Activated CD8-positive, alpha-beta memory T cell treated with anti-CD3 and anti-CD28 coated beads for 48 hours (primary cell): ENCODE results near the gene SPATA31C2.
"Not testable (repeated sequence)": the region's sequence is repeated elsewhere in the genome, so short reads cannot be mapped to it uniquely, and the experiment has no call there.

Experiments used
- DNase-seq, 3 experiments: peaks; one replicate each; pipeline ENCODE4 v3.0.0-alpha.2; 2020; ENCODE audit warnings: low read depth in 2 of 3, low spot score in 2 of 3

Gene SPATA31C2

DNA sequence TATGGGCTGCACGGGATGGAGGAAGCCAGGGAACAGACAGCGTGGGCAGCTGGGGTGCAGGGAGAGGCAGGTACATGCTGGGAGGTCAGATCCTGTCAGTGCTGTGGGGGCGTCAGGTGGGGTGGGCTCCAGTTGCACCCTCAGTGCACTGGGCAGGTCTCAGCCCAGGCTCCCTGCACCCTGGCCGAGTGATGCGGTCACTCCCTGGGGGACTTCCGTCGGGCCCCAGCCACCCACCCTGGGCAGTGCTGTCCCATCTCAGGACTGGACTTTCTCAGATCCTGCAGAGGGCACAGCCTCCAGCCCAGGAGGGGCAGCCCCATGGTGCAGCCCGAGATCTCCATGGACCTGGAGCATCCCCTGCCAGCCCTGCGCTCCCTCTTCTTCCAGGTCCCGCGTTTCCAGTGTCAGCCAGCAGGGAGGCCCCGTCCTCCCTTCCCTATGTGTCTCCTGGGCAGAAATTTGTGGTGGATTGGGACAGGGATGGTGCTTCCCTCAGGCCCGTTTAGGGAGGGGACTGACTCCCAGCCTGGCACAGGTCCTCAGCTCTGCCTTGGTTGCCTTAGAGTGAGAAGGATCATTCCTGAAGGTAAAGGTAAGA, 10.5 kb downstream of the SPATA31C2 start:
- DNase-seq = not testable (repeated sequence)

- DNase-seq = not testable (repeated sequence)
Measured at GRCh38 chr9:88123413-88123812, 14.9 kb downstream of the SPATA31C2 start.

GRCh38 chr9:88118121-88118520, 20.2 kb downstream of the SPATA31C2 start:
- not testable (repeated sequence) for DNase-seq

DNA sequence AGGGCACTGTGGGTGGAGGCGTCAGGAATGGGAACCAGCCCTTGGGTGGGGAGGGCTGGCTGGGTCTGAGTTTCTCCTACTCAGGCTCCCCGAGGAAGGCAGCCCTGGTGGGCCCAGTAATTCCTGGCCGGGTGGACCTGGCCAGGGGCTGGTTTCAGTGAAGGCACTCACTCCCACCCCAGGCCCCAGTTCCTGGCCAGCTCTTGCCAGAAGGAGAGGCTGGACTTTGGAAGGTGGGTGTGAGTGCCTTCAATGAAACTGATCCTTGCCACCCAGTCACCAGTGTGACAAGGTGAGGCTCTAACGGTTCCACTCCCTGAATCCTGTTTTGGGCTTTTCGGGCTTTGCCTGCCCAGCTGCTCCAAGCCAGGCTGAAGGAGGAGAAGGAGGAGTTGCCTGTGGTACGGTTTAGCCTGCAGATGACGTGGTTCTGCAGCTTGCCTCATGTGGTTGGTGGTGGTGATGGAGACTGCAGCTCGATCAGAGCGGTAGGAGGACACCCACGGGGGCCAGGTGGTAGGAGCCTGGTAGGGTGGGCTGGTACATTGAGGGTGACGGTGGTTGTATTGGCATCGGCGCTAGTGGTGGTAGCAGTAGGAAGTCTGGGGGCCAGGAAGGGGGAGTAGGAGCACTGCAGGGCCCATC, 23.2 kb downstream of the SPATA31C2 start:
- DNase-seq = not testable (repeated sequence)

DNA sequence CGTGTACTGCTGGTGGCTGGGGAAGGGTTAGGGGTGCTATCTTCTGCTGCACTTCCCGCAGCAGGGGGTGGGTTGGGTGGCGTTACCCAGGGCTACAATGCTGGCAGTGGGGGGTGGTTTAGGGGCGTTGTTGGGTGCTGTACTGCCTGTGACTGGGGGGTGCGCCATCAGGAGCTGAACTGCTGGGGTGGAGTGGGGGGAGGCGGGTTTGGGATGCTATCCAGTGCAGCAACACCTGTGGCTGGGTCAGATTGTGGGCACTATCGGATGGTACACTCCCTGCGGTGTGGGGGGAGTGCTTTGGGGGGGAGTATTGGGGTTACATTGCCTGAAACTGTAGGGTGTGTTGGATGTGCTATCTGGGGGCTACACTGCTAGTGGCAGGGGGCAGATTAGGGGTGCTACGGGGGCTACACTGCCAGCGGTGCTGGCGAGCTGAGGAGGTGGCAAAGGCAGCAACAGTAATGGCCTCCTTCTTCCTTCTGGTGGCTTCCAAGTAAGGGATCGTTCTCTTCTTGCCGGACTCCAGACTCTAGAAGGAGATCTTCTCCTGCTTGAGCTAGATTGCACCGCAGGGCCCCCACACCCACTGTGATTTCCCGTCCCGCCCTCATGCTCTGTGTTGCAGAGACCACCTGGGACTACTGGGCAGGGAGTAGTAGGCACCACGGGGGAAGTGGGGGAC, 23.9 kb downstream of the SPATA31C2 start:
- not testable (repeated sequence) for DNase-seq

DNA sequence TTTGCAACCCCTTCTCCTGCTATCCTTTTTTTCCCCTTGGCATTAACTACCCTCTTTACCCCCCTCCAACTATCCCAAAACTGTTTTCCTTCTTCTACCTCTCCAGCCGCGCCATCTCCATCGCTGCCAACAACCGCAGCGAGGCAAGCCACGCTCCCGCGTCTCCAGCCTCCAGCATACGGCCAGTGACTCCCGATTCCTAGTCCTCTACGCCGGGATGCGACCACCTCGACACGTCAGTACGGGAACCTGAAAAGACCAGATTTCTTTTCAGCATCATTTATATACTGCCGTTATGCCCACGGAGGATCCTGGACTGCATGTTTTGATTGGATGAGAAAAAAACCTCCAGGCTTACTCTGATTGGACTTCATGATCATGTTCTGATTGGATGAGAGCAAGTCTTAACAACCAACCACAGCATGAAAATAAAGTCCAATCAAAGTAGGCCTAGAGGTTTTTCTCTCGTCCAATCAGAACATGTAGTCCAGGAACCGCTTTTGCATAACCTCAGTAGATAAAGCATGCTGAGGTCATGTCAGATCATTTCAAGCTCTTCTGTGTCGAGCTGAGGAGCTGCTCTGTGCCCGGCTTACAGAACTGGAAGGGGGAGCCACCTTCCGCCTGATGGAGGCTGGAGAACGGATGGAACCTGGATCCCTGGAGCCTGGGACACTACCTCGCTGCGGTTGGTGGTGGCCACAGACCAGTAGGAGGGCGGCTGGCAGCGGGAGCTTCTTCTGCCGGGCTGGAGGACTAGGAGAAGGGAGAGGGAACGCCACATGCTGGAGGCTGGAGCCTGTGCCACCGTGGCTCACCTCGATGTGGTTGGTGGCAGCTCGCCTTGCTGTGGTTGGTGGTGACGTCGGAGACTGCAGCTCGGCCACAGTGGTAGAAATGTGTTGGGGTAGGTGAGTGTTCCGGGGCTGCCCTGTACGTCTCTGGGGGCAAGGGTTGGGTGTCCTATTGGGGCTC, 24.8 kb downstream of the SPATA31C2 start:
- not testable (repeated sequence) for DNase-seq

- no peak for DNase-seq
Measured at GRCh38 chr9:88110026-88110425, 28.2 kb downstream of the SPATA31C2 start.

DNA sequence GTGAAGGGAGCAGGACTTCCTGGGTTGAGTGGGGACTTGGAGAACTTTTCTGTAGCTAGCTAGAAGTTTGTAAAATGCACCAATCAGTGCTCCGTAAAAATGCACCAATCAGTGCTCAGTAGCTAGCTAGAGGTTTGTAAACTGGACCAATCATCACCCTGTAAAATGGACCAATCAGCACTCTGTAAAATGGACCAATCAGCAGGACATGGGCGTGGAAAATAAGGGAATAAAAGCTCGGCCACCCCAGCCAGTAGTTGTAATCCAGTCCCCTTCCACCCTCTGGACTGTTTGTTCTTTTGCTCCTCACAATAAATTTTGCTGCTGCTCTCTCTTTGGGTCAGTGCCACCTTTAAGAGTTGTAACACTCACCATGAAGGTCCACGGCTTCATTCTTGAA, 29.5 kb downstream of the SPATA31C2 start:
- no peak for DNase-seq

GRCh38 chr9:88106492-88106891, 31.8 kb downstream of the SPATA31C2 start:
- no peak for DNase-seq

DNA sequence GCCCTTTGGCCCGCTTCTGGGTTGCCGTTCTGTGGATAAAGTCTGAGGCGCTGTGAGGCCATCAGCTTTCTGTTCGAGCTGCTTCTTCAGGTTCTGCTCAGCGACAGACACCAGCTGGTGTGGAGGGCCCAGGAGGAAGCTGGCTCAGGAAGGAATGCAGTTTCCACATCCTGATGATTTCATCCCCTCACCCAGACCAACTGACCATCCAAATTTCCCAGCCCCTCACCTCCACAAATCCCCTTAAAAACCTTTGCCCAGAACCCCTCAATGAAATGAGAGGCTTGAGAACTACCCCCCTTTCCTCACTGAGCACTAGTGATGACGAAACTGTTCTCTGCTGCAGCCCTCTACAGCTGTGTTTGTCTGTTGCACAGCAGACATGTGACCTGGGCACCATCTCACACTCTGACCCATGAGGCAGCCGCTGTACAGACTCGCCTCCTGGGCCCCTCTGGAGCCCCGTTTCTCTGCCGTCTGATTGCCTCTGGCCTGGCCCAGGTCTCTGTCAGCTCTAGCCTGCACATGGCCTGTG, 45.4 kb downstream of the SPATA31C2 start:
- DNase-seq = no peak

DNA sequence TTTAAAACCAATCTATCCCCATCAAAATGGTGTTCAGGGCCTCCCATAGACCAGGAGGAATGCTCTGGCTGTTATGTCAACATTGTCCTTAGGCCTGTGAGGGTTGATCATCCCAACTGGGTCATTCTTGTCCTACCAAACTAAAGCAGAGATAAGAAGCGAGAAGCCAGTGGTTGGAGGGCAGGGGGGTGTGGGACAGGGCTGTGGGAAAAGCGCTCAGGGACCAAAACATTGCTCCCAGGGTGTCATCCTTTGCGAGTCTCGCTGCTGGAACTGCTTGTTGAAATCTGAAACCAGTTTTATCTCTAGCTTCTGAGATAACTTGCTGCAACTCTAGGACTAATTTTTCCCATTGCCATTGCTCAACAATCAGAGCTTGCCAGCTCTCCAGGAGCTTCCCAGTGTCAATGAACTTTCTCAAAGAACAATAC, 48.1 kb downstream of the SPATA31C2 start:
- DNase-seq = no peak

- DNase-seq = no peak
Measured at GRCh38 chr9:88087906-88088305, 50.4 kb downstream of the SPATA31C2 start.

DNA sequence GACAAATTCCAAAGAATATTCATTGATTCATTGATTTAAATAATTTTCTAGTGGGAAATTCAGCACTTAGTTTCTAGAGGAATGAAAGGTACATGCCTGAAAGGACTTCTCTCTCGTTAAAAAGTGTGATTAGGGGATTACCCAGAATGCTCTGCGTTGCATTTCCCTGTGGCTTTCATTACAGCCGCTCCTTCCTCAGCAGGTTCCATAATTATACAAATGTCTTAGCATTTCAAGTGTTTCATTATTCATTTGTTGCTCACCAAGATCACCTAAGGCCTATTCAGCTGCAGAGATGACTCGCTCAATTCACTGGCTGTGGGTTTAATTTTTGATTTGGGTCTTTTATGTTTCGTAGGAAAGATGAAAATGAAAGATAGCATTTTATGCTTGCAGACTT, 52.8 kb downstream of the SPATA31C2 start:
- DNase-seq = no peak

DNA sequence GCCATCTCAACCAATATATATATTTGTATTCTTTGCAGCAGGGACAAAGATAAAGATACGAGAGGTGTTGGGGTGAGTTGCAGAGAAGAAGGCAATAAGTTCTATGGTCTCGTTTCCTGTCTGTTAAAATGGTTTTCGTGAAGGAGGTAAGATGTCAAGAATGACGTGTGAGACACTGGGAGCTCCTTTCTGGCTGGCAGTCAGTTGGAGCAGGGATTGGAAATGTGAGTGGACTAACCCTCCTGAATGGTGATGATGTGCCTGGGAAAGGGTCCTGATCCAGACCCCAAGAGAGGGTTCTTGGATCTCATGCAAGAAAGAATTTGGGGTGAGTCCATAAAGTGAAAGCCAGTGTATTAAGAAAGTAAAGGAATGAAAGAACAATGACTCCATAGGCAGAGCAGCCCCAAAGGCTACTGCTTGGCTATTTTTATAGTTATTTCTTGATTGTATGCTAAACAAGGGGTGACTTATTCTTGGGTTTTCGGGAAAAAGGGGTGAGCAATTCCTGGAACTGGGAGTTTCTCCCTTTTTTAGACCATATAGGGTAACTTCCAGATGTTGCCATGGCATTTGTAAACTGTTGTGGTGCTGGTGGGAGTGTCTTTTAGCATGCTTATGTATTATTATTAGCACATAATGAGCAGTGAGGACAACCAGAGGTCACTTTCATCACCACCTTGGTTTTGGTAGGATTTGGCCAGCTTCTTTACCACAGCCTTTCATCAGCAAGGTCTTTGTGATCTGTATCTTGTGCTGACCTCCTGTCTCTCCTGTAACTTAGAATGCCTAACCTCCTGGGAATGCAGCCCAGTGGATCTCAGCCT, 53.7 kb downstream of the SPATA31C2 start:
- no peak for DNase-seq
